OCI-LY7 (cell line): Measurements from ENCODE around the gene DIMT1. TPM values are rescaled to one million over a fixed set of nuclear protein-coding genes. Genes with fewer than 3 reads are reported as not detected.

Experiments
- BruUV-seq: library from RNA; stranded (reverse); fragments of 400-500 nt; replicated peaks from 2 replicates; lab custom pipeline; 2021; lab: Mats Ljungman, UMichigan
- CTCF ChIA-PET: fragments of 300-600 bp; sonication (Branson Sonifier 250); formaldehyde crosslinking; loops from one replicate; lab custom pipeline; 2022; ENCODE audit warnings: antibody characterized with exemption; ENCODE audit not compliant: unreplicated experiment; lab: Charles Lee
- POLR2A ChIA-PET: fragments of 300-600 bp; sonication (Branson Sonifier 250); formaldehyde crosslinking; loops from one replicate; lab custom pipeline; 2022; ENCODE audit warnings: antibody characterized with exemption; lab: Charles Lee
- DNase-seq: peaks from one replicate; pipeline ENCODE4 v3.0.0-alpha.2; 2015; ENCODE audit warnings: low spot score
- H2AFZ ChIP-seq: fragments of 200-600 bp; sonication (generic), shearing (Covaris generic); 2 replicates; pipeline ENCODE4 v1.6.1; 2014; ENCODE audit warnings: mild to moderate bottlenecking, antibody characterized with exemption, low read length, moderate library complexity
- H3K27ac ChIP-seq: fragments of 200-600 bp; sonication (generic); 2 replicates; pipeline ENCODE4 v1.5.1; 2014; ENCODE audit warnings: mixed run types, low read depth, mild to moderate bottlenecking, moderate library complexity, low read length, inconsistent platforms; ENCODE audit not compliant: poor library complexity, severe bottlenecking
- H3K36me3 ChIP-seq: fragments of 200-600 bp; sonication (generic); 2 replicates; pipeline ENCODE4 v1.6.1; 2014; ENCODE audit warnings: mild to moderate bottlenecking, antibody characterized with exemption, low read length, moderate library complexity, mixed read lengths; ENCODE audit not compliant: insufficient read depth
- H3K4me1 ChIP-seq: fragments of 200-600 bp; sonication (generic); 2 replicates; pipeline ENCODE4 v1.5.1; 2014; ENCODE audit warnings: mild to moderate bottlenecking, low read length; ENCODE audit not compliant: insufficient read depth, poor library complexity, severe bottlenecking
- H3K4me2 ChIP-seq: fragments of 200-600 bp; sonication (generic); 2 replicates; pipeline ENCODE4 v1.6.1; 2014; ENCODE audit warnings: mild to moderate bottlenecking, low read length
- H3K4me3 ChIP-seq: fragments of 200-600 bp; sonication (generic); 2 replicates; pipeline ENCODE4 v1.5.1; 2014; ENCODE audit warnings: mild to moderate bottlenecking, low read depth, low read length; ENCODE audit not compliant: poor library complexity, severe bottlenecking
- H3K79me2 ChIP-seq: fragments of 200-600 bp; sonication (generic); 2 replicates; pipeline ENCODE4 v1.6.1; 2016; ENCODE audit warnings: low read depth, mild to moderate bottlenecking, low read length, moderate library complexity, mixed read lengths; ENCODE audit not compliant: insufficient read depth
- H3K9me2 ChIP-seq: fragments of 200-600 bp; sonication (generic); 2 replicates; pipeline ENCODE4 v1.6.1; 2016; ENCODE audit warnings: mild to moderate bottlenecking, low read length, mixed read lengths; ENCODE audit not compliant: insufficient read depth
- H3K9me3 ChIP-seq: fragments of 200-600 bp; sonication (generic); 2 replicates; pipeline ENCODE4 v1.6.1; 2014; ENCODE audit warnings: mild to moderate bottlenecking, mixed run types, low read length, mixed read lengths
- H4K20me1 ChIP-seq: fragments of 200-600 bp; sonication (generic); 2 replicates; pipeline ENCODE4 v1.6.1; 2014; ENCODE audit warnings: mild to moderate bottlenecking, antibody characterized with exemption, low read length, moderate library complexity, mixed read lengths; ENCODE audit not compliant: insufficient read depth
- CTCF ChIP-seq: fragments of 200-600 bp; sonication (generic); conservative IDR thresholded peaks from 2 replicates; pipeline ENCODE4 v1.5.1; 2014; ENCODE audit warnings: mild to moderate bottlenecking, antibody characterized with exemption, low read length, moderate library complexity, mixed read lengths
- EZH2phosphoT487 ChIP-seq: fragments of 200-600 bp; sonication (generic); IDR thresholded peaks from 2 replicates; pipeline ENCODE4 v1.6.1; 2018; ENCODE audit warnings: low read depth, borderline replicate concordance, mild to moderate bottlenecking, mixed run types, antibody characterized with exemption, low read length, moderate library complexity, mixed read lengths
- intact Hi-C: fragments of 100-400 bp; cut with micrococcal nuclease; formaldehyde crosslinking; loops from one replicate; pipeline ENCODE4 v1.10.0; 2022; ENCODE audit not compliant: unreplicated experiment
- total RNA-seq, 2 experiments: library from RNA; depleted of rRNA in 1 of 2; stranded (reverse); fragments of >200 nt in 1 of 2; shearing (Covaris generic) in 1 of 2; gene quantifications; 2 replicates each; pipeline ENCODE4 v1.2.3, GENCODE V29; 2014 to 2022

DIMT1 gene
- total RNA-seq, 2 experiments from 2014 or later, result 30.1 to 46.4 TPM

- intact Hi-C loops, result no loop called here
- Histone ChIP-seq H3K79me2 (peaks cover 86% of the 10 kb centered on the region), H3K4me3 (no peak overlapping the region), H2AFZ (no peak overlapping the region), H3K4me1 (no peaks in the 10 kb centered on the region), H3K27ac (no peak overlapping the region), H4K20me1 (peaks cover 6% of the 10 kb centered on the region), H3K9me3 (0 out of 2 replicates have a peak, but pooled peaks cover 5% of the 10 kb centered on the region), H3K36me3 (peaks cover 30% of the 10 kb centered on the region), H3K4me2 (no peak overlapping the region), H3K9me2 (no peaks in the 10 kb centered on the region)
- no TSS peak for BruUV-seq
- POLR2A ChIA-PET, result interaction anchor here (0.6 to 2.6 kb wide), 6 partner anchors 8 to 107 kb away, joined by 3 to 9 read pairs (median 3); partner anchors contain the start of gene DIMT1
- no peak for DNase-seq
- TF ChIP-seq EZH2phosphoT487 (no peak), CTCF (no peak)
- CTCF ChIA-PET, result no interaction called here
Observed at GRCh38 chr5:62431735-62432620, 28.3 kb upstream of the DIMT1 start.

- TF ChIP-seq EZH2phosphoT487 (no peak), CTCF (no peak)
- Histone ChIP-seq H4K20me1 (no peaks in the 10 kb centered on the region), H3K9me2 (no peaks in the 10 kb centered on the region), H3K4me1 (no peaks in the 10 kb centered on the region), H2AFZ (no peak overlapping the region), H3K36me3 (peaks cover 39% of the 10 kb centered on the region), H3K4me2 (no peak overlapping the region), H3K9me3 (no peaks in the 10 kb centered on the region), H3K27ac (no peak overlapping the region), H3K79me2 (peaks cover 94% of the 10 kb centered on the region), H3K4me3 (no peak overlapping the region)
- intact Hi-C loops, result no loop called here
- ChIA-PET CTCF (no interaction called here), POLR2A (no interaction called here)
- no TSS peak for BruUV-seq
- no peak for DNase-seq
Observed at GRCh38 chr5:62424763-62425162, 21.1 kb upstream of the DIMT1 start.

GRCh38 chr5:62421414-62421813, 17.7 kb upstream of the DIMT1 start:
- POLR2A ChIA-PET, result interaction anchor here (0.9 to 1.0 kb wide), 2 partner anchors 9 to 18 kb away, joined by 3 to 4 read pairs; partner anchors contain the start of genes DIMT1 and IPO11
- H3K9me3 ChIP-seq, result no peaks in the 10 kb centered on the region

More at GRCh38 chr5:62421414-62421813, 17.7 kb upstream of the DIMT1 start:
- H4K20me1 ChIP-seq, result no peaks in the 10 kb centered on the region; the same call in 1 of the 2 replicates
- no peaks in the 10 kb centered on the region for H3K4me1 ChIP-seq
- CTCF ChIA-PET, result no interaction called here
- no peaks in the 10 kb centered on the region for H3K9me2 ChIP-seq
- H3K36me3 ChIP-seq, result peaks cover 59% of the 10 kb centered on the region
- intact Hi-C loops, result no loop called here
- TF ChIP-seq EZH2phosphoT487, result no peak
- no peak for TF ChIP-seq CTCF
- DNase-seq, result no peak
- no peak overlapping the region for H3K4me2 ChIP-seq
- H3K27ac ChIP-seq, result no peak overlapping the region
- no peak overlapping the region for H2AFZ ChIP-seq
- peaks cover 97% of the 10 kb centered on the region for H3K79me2 ChIP-seq
- no peak overlapping the region for H3K4me3 ChIP-seq
- BruUV-seq, result no TSS peak
